HG02610 (cell line): ENCODE measurements around the gene GAB2.

Experiments used
- ATAC-seq: cut with Tn5 transposase; IDR thresholded peaks from one replicate; pipeline ENCODE4 v1.9.1; 2021; ENCODE audit warnings: mild to moderate bottlenecking, moderate library complexity; ENCODE audit not compliant: unreplicated experiment

The GAB2 gene

GRCh38 chr11:78428773-78429172 is 11.2 kb upstream of the GAB2 start:
- no peak for ATAC-seq

GRCh38 chr11:78428266-78428636 is 10.6 kb upstream of the GAB2 start:
- no peak for ATAC-seq

GRCh38 chr11:78427615-78428265 is 10.1 kb upstream of the GAB2 start:
- ATAC-seq, result peak; percentile 73

GRCh38 chr11:78426845-78427244 is 9.2 kb upstream of the GAB2 start:
- ATAC-seq, result no peak

GRCh38 chr11:78425399-78426070 is 7.9 kb upstream of the GAB2 start:
- no peak for ATAC-seq

GRCh38 chr11:78424334-78425270 is 7.0 kb upstream of the GAB2 start:
- no peak for ATAC-seq

- no peak for ATAC-seq
Observed at GRCh38 chr11:78423241-78423640, 5.6 kb upstream of the GAB2 start.

- ATAC-seq, result no peak
Observed at GRCh38 chr11:78420796-78421209, 3.2 kb upstream of the GAB2 start.

GRCh38 chr11:78420255-78420764 is 2.7 kb upstream of the GAB2 start:
- ATAC-seq, result no peak

- ATAC-seq, result no peak
Observed at GRCh38 chr11:78419327-78419726, 1.7 kb upstream of the GAB2 start.

GRCh38 chr11:78418584-78419211 is 1.1 kb upstream of the GAB2 start:
- ATAC-seq, result no peak

GRCh38 chr11:78417888-78418583 is 416 bp upstream of the GAB2 start:
- peak; percentile 48 for ATAC-seq

GRCh38 chr11:78416285-78417174 is 1.1 kb downstream of the GAB2 start:
- ATAC-seq, result peak; percentile 44

- peak; percentile 31 for ATAC-seq
Observed at GRCh38 chr11:78415338-78415737, 2.3 kb downstream of the GAB2 start.

GRCh38 chr11:78414321-78415051 is 3.1 kb downstream of the GAB2 start:
- ATAC-seq, result no peak

GRCh38 chr11:78408619-78409018 is 9.0 kb downstream of the GAB2 start:
- ATAC-seq, result no peak

- ATAC-seq, result no peak
Observed at GRCh38 chr11:78406568-78407196, 10.9 kb downstream of the GAB2 start.

GRCh38 chr11:78405805-78406204 is 11.8 kb downstream of the GAB2 start:
- ATAC-seq, result no peak
